Hematopoietic multipotent progenitor cell treated with erythropoietin and hydrocortisone succinate and interleukin-3 and kit ligand, for 8 days (in vitro differentiated cells): ENCODE measurements around the gene FAM13B.
"Not testable (repeated sequence)": the region's sequence is repeated elsewhere in the genome, so short reads cannot be mapped to it uniquely, and the experiment has no call there.

ENCODE experiments used
- DNase-seq: peaks from one replicate; pipeline ENCODE4 v3.0.0-alpha.2; 2015

Gene FAM13B

GRCh38 chr5:138032572-138033385, at the start of gene FAM13B:
FAM13B (minus strand) TSS chr5:138033079; CDS start chr5:138019111, 13,968 bp downstream.
- peak; percentile 81 for DNase-seq

- no peak for DNase-seq
Observed at GRCh38 chr5:138082033-138082432, 49.2 kb upstream of the FAM13B start.

GRCh38 chr5:138078006-138078643, 45.2 kb upstream of the FAM13B start:
- DNase-seq, result no peak

- DNase-seq, result peak; percentile 68
Observed at GRCh38 chr5:138077064-138077696, 44.3 kb upstream of the FAM13B start.

GRCh38 chr5:138070026-138070425, 37.1 kb upstream of the FAM13B start:
- not testable (repeated sequence) for DNase-seq

GRCh38 chr5:138068742-138069600, 36.1 kb upstream of the FAM13B start:
- DNase-seq, result peak; percentile 84

GRCh38 chr5:138067945-138068344, 35.1 kb upstream of the FAM13B start:
- no peak for DNase-seq

- DNase-seq, result peak; percentile 24
Observed at GRCh38 chr5:138065102-138065501, 32.2 kb upstream of the FAM13B start.

GRCh38 chr5:138064526-138064925, 31.6 kb upstream of the FAM13B start:
- DNase-seq, result no peak

GRCh38 chr5:138054847-138055558, 22.1 kb upstream of the FAM13B start:
- no peak for DNase-seq

- DNase-seq, result no peak
Observed at GRCh38 chr5:138054206-138054605, 21.3 kb upstream of the FAM13B start.

GRCh38 chr5:138053554-138053953, 20.7 kb upstream of the FAM13B start:
- DNase-seq, result no peak

GRCh38 chr5:138052718-138053117, 19.8 kb upstream of the FAM13B start:
- not testable (repeated sequence) for DNase-seq

GRCh38 chr5:138051441-138052296, 18.8 kb upstream of the FAM13B start:
- DNase-seq, result peak; percentile 90

GRCh38 chr5:138045283-138045682, 12.4 kb upstream of the FAM13B start:
- not testable (repeated sequence) for DNase-seq

GRCh38 chr5:138038826-138039225, 5.9 kb upstream of the FAM13B start:
- no peak for DNase-seq

- DNase-seq, result no peak
Observed at GRCh38 chr5:138037907-138038633, 5.2 kb upstream of the FAM13B start.

GRCh38 chr5:138037271-138037670, 4.4 kb upstream of the FAM13B start:
- no peak for DNase-seq

- DNase-seq, result peak; percentile 94
Observed at GRCh38 chr5:138035605-138036537, 3.0 kb upstream of the FAM13B start.
